ENCODE measurements around the gene SLC7A4.

SLC7A4 gene

GRCh38 chr22:20986365-20986764, 46.0 kb downstream of the SLC7A4 start:
- DNase-seq (ENCODE audit: low spot score): no peak

GRCh38 chr22:20985720-20986119, 46.6 kb downstream of the SLC7A4 start:
- DNase-seq (ENCODE audit: low spot score): no peak

- DNase-seq (ENCODE audit: low spot score): no peak
Measured at GRCh38 chr22:20983081-20983771, 49.1 kb downstream of the SLC7A4 start.

- no peak for DNase-seq (ENCODE audit: low spot score)
Measured at GRCh38 chr22:20982563-20982882, 49.8 kb downstream of the SLC7A4 start.

- DNase-seq (ENCODE audit: low spot score): peak; percentile 71
Measured at GRCh38 chr22:20981787-20982562, 50.4 kb downstream of the SLC7A4 start, which contains the start of gene LZTR1. Gene LZTR1 (plus strand): TSS chr22:20982297. CDS start chr22:20982372, 75 bp downstream.

- no peak for DNase-seq (ENCODE audit: low spot score)
Measured at GRCh38 chr22:20980938-20981722, 51.2 kb downstream of the SLC7A4 start.

GRCh38 chr22:20980523-20980922, 51.8 kb downstream of the SLC7A4 start:
- no peak for DNase-seq (ENCODE audit: low spot score)

- DNase-seq (ENCODE audit: low spot score): no peak
Measured at GRCh38 chr22:20979940-20980453, 52.4 kb downstream of the SLC7A4 start.

GRCh38 chr22:20979243-20979809, 53.0 kb downstream of the SLC7A4 start:
- DNase-seq (ENCODE audit: low spot score): peak; percentile 83
